SK-N-SH (cell line): ENCODE data around the gene FRMPD4.

Experiments
- TF ChIP-seq, protein P1 (sequence below): IDR thresholded peaks from 2 replicates; pipeline ENCODE4; 2012
- TF ChIP-seq, protein P2 (sequence below): fragments of 200-600 bp; sonication (generic); IDR thresholded peaks from 2 replicates; pipeline ENCODE4 v1.6.1; 2017; ENCODE audit warnings: antibody characterized with exemption, mild to moderate bottlenecking, moderate library complexity

DNA sequence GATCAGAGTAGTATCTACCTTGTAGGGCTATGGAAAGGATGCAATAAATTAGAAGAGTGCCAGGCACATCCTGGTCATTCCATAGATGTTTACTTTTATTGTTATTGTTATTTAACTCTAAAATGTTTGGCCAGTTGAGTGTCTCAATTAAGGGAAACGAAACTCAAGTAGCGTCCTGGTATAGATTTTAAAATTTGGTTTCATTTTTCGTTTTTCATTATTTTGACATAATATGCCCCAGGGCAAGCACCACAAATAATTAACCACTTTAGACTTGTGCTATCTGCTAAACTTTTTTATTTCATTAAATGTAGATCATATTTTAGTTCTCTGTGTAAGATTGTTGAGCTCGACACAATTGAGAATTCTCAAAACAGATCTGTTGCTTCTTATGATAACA, 473.2 kb downstream of the FRMPD4 start:
- TF ChIP-seq, protein P1, sequence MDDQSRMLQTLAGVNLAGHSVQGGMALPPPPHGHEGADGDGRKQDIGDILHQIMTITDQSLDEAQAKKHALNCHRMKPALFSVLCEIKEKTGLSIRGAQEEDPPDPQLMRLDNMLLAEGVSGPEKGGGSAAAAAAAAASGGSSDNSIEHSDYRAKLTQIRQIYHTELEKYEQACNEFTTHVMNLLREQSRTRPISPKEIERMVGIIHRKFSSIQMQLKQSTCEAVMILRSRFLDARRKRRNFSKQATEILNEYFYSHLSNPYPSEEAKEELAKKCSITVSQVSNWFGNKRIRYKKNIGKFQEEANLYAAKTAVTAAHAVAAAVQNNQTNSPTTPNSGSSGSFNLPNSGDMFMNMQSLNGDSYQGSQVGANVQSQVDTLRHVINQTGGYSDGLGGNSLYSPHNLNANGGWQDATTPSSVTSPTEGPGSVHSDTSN, result no peak
- TF ChIP-seq, protein P2, sequence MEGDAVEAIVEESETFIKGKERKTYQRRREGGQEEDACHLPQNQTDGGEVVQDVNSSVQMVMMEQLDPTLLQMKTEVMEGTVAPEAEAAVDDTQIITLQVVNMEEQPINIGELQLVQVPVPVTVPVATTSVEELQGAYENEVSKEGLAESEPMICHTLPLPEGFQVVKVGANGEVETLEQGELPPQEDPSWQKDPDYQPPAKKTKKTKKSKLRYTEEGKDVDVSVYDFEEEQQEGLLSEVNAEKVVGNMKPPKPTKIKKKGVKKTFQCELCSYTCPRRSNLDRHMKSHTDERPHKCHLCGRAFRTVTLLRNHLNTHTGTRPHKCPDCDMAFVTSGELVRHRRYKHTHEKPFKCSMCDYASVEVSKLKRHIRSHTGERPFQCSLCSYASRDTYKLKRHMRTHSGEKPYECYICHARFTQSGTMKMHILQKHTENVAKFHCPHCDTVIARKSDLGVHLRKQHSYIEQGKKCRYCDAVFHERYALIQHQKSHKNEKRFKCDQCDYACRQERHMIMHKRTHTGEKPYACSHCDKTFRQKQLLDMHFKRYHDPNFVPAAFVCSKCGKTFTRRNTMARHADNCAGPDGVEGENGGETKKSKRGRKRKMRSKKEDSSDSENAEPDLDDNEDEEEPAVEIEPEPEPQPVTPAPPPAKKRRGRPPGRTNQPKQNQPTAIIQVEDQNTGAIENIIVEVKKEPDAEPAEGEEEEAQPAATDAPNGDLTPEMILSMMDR, result no peak
